ENCODE results near the gene SEC22C.

GRCh38 chr3:42498034-42498433 is 83.7 kb downstream of the SEC22C start:
- TF ChIP-seq CTCF (conservative IDR thresholded peaks at IDR 0.05) (no peak), EZH2 (IDR thresholded peaks at IDR 0.05; ENCODE audit: low read depth) (no peak)
